CD4-positive, alpha-beta T cell (primary cell): ENCODE results near the gene PLET1. TPM values are rescaled to one million over a fixed set of nuclear protein-coding genes. Genes with fewer than 3 reads are reported as not detected.

ENCODE experiments used
- ATAC-seq: fragments of 200-7000 bp; cut with Tn5 transposase; one replicate; pipeline ENCODE4 v1.10.0; 2022; ENCODE audit warnings: mild to moderate bottlenecking; ENCODE audit not compliant: poor library complexity
- CTCF ChIA-PET: fragments of 350-600 bp; sonication (Branson Sonifier 250); formaldehyde crosslinking; loops from one replicate; lab custom pipeline; 2021; ENCODE audit warnings: antibody characterized with exemption, inconsistent platforms; lab: Charles Lee
- POLR2A ChIA-PET: fragments of 350-600 bp; sonication (Branson Sonifier 250); formaldehyde crosslinking; loops from one replicate; lab custom pipeline; 2021; ENCODE audit warnings: antibody characterized with exemption, inconsistent platforms; lab: Charles Lee
- DNase-seq, 14 experiments: peaks; one replicate each; pipeline ENCODE4 v3.0.0-alpha.2; 2013 to 2020; ENCODE audit warnings: mixed read lengths in 2 of 14
- H3K27ac ChIP-seq, 2 donors: one replicate each; pipeline versions ENCODE4 v1.5.1 to v1.7.0; 2013; ENCODE audit warnings: low read length in 2 of 2, low read depth in 1 of 2, mild to moderate bottlenecking in 1 of 2
- H3K27me3 ChIP-seq, 2 experiments: 1 replicate in 1 of 2; 2 replicates in 1 of 2; pipeline versions ENCODE4 v1.6.1 to v1.7.0; 2013; ENCODE audit warnings: low read length in 2 of 2, control low read depth in 1 of 2, mild to moderate bottlenecking in 1 of 2, moderate library complexity in 1 of 2; ENCODE audit not compliant: insufficient read depth in 2 of 2, control insufficient read depth in 1 of 2
- H3K36me3 ChIP-seq: one replicate; pipeline ENCODE4 v1.6.1; 2013; ENCODE audit warnings: low read length, control low read depth; ENCODE audit not compliant: insufficient read depth
- H3K4me1 ChIP-seq: one replicate; pipeline ENCODE4 v1.6.1; 2013; ENCODE audit warnings: low read length, control low read depth; ENCODE audit not compliant: insufficient read depth
- H3K4me3 ChIP-seq: one replicate; pipeline ENCODE4 v1.5.1; 2013; ENCODE audit warnings: mild to moderate bottlenecking, low read length, moderate library complexity
- H3K9me3 ChIP-seq, 2 experiments: 1 replicate in 1 of 2; 2 replicates in 1 of 2; pipeline versions ENCODE4 v1.6.1 to v1.7.0; 2013; ENCODE audit warnings: low read length in 2 of 2, mild to moderate bottlenecking in 2 of 2, control low read depth in 1 of 2, moderate library complexity in 1 of 2; ENCODE audit not compliant: control insufficient read depth in 1 of 2, insufficient read depth in 1 of 2
- H3K27ac Mint-ChIP-seq: one replicate; pipeline ENCODE4 v1.8.0; 2020; ENCODE audit warnings: mixed read lengths
- H3K27me3 Mint-ChIP-seq: one replicate; pipeline ENCODE4 v1.8.0; 2021; ENCODE audit warnings: mixed read lengths
- H3K36me3 Mint-ChIP-seq: one replicate; pipeline ENCODE4 v1.8.0; 2021; ENCODE audit warnings: low read depth, mixed read lengths
- H3K4me1 Mint-ChIP-seq: one replicate; pipeline ENCODE4 v1.8.0; 2021; ENCODE audit warnings: low read depth, mixed read lengths
- H3K4me3 Mint-ChIP-seq: one replicate; pipeline ENCODE4 v1.8.0; 2020; ENCODE audit warnings: mild to moderate bottlenecking, mixed read lengths
- H3K9me3 Mint-ChIP-seq: one replicate; pipeline ENCODE4 v1.8.0; 2020; ENCODE audit warnings: mixed read lengths
- CTCF ChIP-seq: fragments of 200-600 bp; IDR thresholded peaks from one replicate; pipeline ENCODE4 v1.8.0; 2022; ENCODE audit warnings: antibody characterized with exemption, mild to moderate bottlenecking
- intact Hi-C, 2 experiments: fragments of 100-400 bp; cut with DNase I in 1 of 2; cut with micrococcal nuclease in 1 of 2; formaldehyde crosslinking; loops; one replicate each; pipeline versions ENCODE4 v1.15.1 to v1.9.0; 2023 to 2025; cut with DNase I, micrococcal nuclease
- total RNA-seq, 174 experiments: library from RNA in 2 of 174; stranded (reverse) in 2 of 174; gene quantifications; one replicate each; pipeline ENCODE4 v1.2.3 and lab custom pipeline; 2021 to 2026

PLET1 gene
- total RNA-seq, 2 experiments from 2014 or later, result not detected

GRCh38 chr11:112211536-112211935, 49.1 kb downstream of the PLET1 start:
- Histone ChIP-seq H3K27me3 (no peaks in the 10 kb centered on the region), H3K9me3 (no peaks in the 10 kb centered on the region), H3K27ac (no peak overlapping the region), H3K36me3 (no peaks in the 10 kb centered on the region), H3K4me3 (no peak overlapping the region), H3K4me1 (peaks cover 3% of the 10 kb centered on the region)
- intact Hi-C loops, result loop anchor here in 1 of 2 experiments (10.0 kb wide), 1 partner anchor 1323 kb away; no protein-coding TSS in a partner anchor
- ChIA-PET POLR2A (interaction anchor here (1.2 kb wide), 1 partner anchor 9 kb away, joined by 4 read pairs; no protein-coding TSS in a partner anchor), CTCF (no interaction called here)
- H3K4me3 Mint-ChIP-seq, result no peak overlapping the region
- H3K27me3 Mint-ChIP-seq, result no peaks in the 10 kb centered on the region
- no peak for ATAC-seq
- no peak overlapping the region for H3K27ac Mint-ChIP-seq
- DNase-seq, result peak in 1 of 14 experiments; percentile 16
- no peaks in the 10 kb centered on the region for H3K36me3 Mint-ChIP-seq
- no peak for TF ChIP-seq CTCF
- peaks cover 10% of the 10 kb centered on the region for H3K4me1 Mint-ChIP-seq
- no peaks in the 10 kb centered on the region for H3K9me3 Mint-ChIP-seq

- ChIA-PET POLR2A (no interaction called here), CTCF (no interaction called here)
- no peak overlapping the region for H3K27ac ChIP-seq
- no peaks in the 10 kb centered on the region for H3K27me3 ChIP-seq
- TF ChIP-seq CTCF, result no peak
- ATAC-seq, result no peak
- Mint-ChIP-seq H3K27me3 (no peaks in the 10 kb centered on the region), H3K4me1 (peaks cover 10% of the 10 kb centered on the region), H3K36me3 (no peaks in the 10 kb centered on the region), H3K27ac (no peak overlapping the region), H3K9me3 (no peaks in the 10 kb centered on the region), H3K4me3 (no peak overlapping the region)
- no peak overlapping the region for H3K4me3 ChIP-seq
- no peak for DNase-seq
- intact Hi-C loops, result loop anchor here in 1 of 2 experiments (10.0 kb wide), 1 partner anchor 1324 kb away; no protein-coding TSS in a partner anchor
- no peaks in the 10 kb centered on the region for H3K36me3 ChIP-seq
- peaks cover 3% of the 10 kb centered on the region for H3K4me1 ChIP-seq
- no peaks in the 10 kb centered on the region for H3K9me3 ChIP-seq
Measured at GRCh38 chr11:112210890-112211289, 49.8 kb downstream of the PLET1 start.

GRCh38 chr11:112206071-112206470, 54.6 kb downstream of the PLET1 start:
- intact Hi-C loops, result no loop called here
- TF ChIP-seq CTCF, result no peak
- ATAC-seq, result no peak
- Histone ChIP-seq H3K27me3 (no peaks in the 10 kb centered on the region), H3K4me1 (no peaks in the 10 kb centered on the region), H3K9me3 (no peaks in the 10 kb centered on the region), H3K27ac (no peak overlapping the region), H3K4me3 (no peak overlapping the region), H3K36me3 (no peaks in the 10 kb centered on the region)
- no peak overlapping the region for H3K27ac Mint-ChIP-seq
- H3K4me3 Mint-ChIP-seq, result no peak overlapping the region
- no peaks in the 10 kb centered on the region for H3K36me3 Mint-ChIP-seq
- POLR2A ChIA-PET, result no interaction called here
- CTCF ChIA-PET, result no interaction called here
- H3K9me3 Mint-ChIP-seq, result no peaks in the 10 kb centered on the region
- no peaks in the 10 kb centered on the region for H3K4me1 Mint-ChIP-seq
- H3K27me3 Mint-ChIP-seq, result no peaks in the 10 kb centered on the region
- no peak for DNase-seq
